HG03159 (cell line): Measurements from ENCODE around the gene ZNF687.
"Not testable (repeated sequence)": the region's sequence is repeated elsewhere in the genome, so short reads cannot be mapped to it uniquely, and the experiment has no call there.

Source experiments
- ATAC-seq: cut with Tn5 transposase; IDR thresholded peaks from one replicate; pipeline ENCODE4 v1.9.1; 2021; ENCODE audit warnings: mild to moderate bottlenecking, moderate library complexity; ENCODE audit not compliant: unreplicated experiment

Gene ZNF687

GRCh38 chr1:151275341-151275740 is 6.8 kb upstream of the ZNF687 start:
- not testable (repeated sequence) for ATAC-seq

DNA sequence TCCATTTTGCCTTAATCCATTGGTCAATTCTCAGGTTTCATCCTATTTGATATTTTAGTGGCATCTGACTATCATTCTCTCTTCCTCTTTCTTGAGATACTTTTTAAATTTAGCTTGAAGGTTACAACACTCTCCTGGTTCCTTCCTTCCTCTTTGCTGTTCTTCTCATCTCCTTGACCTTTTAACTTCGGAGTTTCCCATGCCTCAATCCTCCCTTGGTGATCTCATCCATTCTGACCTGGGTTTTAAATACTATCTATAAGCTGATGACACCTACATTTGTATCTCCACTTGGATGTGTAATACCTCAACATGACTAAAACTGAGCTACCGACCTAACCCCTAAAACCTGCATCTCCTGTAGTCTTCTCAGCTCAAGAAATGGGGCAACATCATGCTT is 4.8 kb upstream of the ZNF687 start:
- no peak for ATAC-seq

GRCh38 chr1:151281225-151281968 is 702 bp upstream of the ZNF687 start:
- peak; percentile 33 for ATAC-seq

DNA sequence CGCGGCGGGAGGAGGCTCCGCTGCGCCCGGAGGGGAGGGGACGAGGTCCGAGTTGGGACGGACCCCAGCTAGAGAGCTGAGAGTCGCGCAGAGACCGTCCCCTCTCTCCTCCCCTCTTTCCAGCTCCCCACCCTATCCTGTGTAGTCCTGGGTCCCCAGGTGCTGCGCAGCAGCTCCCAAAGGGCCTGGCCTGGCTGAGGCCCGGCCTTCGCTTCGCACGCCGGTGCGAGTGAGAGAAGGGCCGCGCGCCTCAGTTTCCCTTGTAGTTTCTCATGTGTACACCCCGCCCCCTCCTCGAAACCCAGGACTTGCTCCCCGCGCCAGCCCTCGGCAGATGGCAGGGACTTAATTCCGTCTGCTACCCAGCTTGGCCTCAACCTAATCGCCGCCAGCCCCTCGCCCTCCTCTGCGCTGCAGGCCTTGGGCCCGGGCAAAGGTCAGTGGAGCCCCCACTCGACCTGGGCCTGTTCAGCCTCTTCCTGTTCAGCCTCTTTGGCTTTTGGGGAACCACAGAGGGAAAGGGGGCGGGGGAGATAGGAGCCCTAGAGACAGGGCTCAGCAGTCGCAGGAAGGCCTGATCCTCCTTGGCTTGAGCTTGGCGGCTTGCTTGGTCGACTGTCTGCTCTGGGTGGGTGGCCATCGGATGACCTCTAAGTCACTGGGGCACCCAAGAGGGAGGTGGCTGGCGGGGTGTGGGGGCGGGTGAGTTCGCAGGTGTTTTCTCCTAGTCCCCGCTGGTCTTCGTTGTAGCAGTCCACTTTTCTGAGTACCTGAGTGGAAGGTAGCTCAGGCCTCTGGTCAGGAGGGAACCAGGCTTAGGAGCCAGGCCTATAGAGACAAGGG is 1.0 kb downstream of the ZNF687 start:
- ATAC-seq = no peak

- no peak for ATAC-seq
These were observed 2.0 kb downstream of the ZNF687 start for GRCh38 chr1:151284013-151284577.

DNA sequence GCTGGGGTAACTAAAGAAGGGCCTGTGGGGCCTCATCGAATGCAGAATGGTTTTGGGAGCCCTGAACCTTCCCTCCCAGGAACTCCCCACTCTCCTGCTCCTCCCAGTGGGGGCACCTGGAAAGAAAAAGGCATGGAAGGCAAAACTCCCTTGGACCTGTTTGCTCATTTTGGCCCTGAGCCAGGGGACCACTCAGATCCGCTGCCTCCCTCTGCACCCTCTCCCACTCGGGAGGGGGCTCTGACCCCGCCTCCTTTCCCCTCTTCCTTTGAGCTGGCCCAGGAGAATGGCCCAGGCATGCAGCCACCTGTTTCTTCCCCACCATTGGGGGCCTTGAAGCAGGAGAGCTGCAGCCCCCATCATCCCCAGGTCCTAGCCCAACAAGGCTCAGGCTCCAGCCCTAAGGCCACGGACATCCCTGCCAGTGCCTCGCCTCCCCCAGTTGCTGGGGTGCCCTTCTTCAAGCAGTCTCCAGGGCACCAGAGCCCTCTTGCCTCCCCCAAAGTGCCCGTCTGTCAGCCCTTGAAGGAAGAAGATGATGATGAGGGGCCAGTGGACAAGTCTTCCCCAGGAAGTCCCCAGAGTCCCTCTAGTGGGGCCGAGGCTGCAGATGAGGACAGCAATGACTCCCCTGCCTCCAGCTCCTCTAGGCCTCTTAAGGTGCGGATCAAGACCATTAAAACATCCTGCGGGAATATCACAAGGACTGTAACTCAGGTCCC is 4.7 kb downstream of the ZNF687 start:
- no peak for ATAC-seq

GRCh38 chr1:151287341-151287699 is 5.2 kb downstream of the ZNF687 start:
- no peak for ATAC-seq

GRCh38 chr1:151287767-151288500 is 5.8 kb downstream of the ZNF687 start:
- no peak for ATAC-seq

DNA sequence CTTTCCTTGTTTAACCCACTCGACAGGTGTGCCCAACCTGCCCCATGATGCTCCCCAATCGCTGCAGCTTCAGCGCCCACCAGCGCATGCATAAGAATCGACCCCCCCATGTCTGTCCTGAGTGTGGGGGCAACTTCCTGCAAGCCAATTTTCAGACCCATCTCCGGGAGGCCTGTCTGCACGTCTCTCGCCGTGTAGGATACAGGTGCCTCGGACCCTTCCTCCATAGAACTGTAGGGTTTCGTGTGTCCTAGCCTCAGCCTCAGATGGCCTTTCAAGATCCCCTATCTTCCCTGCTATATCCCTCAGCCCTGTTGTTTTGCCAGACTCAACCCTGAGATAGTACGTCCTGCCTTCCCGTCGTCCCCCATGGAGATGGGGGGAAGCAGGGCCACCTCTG is 6.4 kb downstream of the ZNF687 start:
- ATAC-seq = no peak

DNA sequence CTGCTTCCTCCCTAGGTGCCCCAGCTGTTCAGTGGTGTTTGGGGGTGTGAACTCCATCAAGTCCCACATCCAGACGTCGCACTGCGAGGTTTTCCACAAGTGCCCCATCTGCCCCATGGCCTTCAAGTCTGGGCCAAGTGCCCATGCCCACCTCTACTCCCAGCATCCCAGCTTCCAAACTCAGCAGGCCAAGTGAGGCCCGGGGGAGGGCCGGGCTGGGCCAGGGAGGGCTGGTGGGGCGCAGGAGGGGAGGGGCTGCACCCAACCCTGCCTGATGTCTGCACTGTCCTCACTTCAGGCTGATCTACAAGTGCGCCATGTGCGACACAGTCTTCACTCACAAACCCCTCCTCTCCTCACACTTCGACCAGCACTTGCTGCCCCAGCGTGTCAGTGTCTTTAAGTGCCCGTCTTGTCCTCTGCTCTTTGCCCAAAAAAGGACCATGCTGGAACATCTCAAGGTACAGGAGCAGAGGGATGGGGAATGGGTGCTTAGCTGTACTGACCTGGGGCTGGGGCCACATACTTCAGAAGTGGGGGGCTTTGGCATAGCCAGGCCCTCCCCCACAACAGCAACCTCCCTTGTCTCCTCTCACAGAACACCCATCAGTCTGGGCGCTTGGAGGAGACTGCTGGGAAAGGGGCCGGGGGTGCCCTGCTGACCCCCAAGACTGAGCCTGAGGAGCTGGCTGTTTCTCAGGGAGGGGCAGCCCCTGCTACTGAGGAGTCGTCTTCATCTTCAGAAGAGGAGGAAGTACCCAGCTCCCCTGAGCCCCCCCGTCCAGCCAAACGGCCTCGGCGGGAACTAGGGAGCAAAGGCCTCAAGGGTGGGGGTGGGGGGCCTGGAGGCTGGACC is 7.2 kb downstream of the ZNF687 start:
- no peak for ATAC-seq

DNA sequence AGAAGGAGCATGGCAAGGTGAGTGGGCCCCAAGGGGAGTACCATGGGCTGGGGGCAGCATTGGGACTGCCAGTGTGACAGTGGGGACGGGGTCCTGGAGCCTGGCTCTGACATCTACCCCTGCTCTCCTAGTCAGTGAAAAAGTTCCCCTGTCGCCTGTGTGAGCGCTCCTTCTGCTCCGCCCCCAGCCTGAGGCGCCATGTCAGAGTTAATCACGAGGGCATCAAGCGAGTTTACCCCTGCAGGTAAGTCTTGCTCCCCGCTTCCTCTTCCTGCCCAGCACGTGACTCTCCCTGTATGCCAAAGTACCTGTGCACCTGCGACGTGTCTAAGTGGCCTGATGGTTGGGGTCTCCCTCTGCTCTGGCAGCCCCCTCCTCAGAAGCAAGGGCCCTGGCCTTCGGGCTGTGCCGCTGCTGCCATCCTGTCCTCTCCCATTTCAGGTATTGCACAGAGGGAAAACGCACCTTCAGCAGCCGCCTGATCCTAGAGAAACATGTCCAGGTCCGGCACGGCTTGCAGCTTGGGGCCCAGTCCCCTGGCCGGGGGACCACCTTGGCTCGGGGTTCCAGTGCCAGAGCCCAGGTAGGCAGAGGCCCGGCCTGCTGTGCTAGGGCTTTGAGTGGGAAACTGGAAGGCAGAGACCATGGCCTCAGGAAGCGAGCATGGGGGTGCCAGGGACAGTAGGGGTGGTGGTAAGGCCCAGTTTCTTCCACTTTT is 8.1 kb downstream of the ZNF687 start:
- no peak for ATAC-seq

DNA sequence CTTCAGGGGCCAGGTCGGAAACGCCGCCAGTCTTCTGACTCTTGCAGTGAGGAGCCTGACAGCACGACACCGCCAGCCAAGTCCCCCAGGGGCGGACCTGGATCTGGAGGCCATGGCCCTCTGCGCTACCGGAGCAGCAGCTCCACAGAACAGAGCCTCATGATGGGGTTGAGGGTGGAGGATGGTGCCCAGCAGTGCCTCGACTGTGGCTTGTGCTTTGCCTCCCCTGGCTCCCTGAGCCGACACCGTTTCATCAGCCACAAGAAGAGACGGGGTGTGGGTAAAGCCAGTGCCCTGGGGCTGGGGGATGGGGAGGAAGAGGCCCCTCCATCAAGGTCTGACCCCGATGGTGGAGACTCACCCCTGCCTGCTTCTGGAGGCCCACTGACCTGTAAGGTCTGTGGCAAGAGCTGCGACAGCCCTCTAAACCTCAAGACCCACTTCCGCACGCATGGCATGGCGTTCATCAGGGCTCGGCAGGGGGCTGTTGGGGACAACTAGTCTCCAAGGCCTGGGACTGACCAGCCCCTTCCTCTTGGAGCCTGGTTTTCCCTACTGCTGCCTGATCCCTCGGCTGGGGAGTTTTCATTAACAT is 8.7 kb downstream of the ZNF687 start:
- ATAC-seq = no peak

- ATAC-seq = no peak
These were observed 10.3 kb downstream of the ZNF687 start for GRCh38 chr1:151292207-151293030.

DNA sequence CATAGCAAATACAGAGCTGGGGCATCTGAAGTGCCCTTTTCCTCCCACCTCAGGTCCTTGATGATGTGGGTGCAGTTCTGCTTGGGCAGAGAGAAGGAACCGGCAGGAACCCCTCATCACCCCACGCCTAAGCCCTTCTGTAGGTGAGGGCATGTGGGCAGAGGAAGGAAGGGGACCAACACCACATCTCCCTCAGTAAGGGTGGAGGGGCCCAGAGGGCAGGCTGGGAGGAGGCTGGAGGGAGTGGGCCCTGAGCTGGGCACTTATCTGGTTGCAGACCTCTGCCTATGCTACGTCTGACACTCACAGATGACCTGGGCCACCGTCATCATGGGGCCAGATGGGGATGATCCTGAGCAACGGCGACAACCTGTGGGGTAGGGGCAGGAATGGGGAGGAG is 11.0 kb downstream of the ZNF687 start:
- ATAC-seq = no peak

GRCh38 chr1:151294742-151295462 is 12.8 kb downstream of the ZNF687 start:
- ATAC-seq = no peak

- ATAC-seq = no peak
These were observed 27.8 kb downstream of the ZNF687 start for GRCh38 chr1:151309811-151310323.

GRCh38 chr1:151311011-151311410 is 28.9 kb downstream of the ZNF687 start:
- no peak for ATAC-seq
